Peyer's patch (tissue), 4 donors: ENCODE results near the gene MMP24.

Source experiments
- CTCF ChIP-seq, 6 experiments: fragments of 450-650 bp in 4 of 6; fragments of 200-600 bp in 2 of 6; sonication (generic) in 1 of 6; IDR thresholded peaks; one replicate each; pipeline ENCODE4 v1.5.1; 2017 to 2019; ENCODE audit warnings: antibody characterized with exemption in 6 of 6, mild to moderate bottlenecking in 3 of 6, moderate library complexity in 1 of 6
- POLR2A ChIP-seq, 2 donors: fragments of 450-650 bp; IDR thresholded peaks; one replicate each; pipeline ENCODE4 v1.5.1; 2017; ENCODE audit warnings: antibody characterized with exemption in 2 of 2, mild to moderate bottlenecking in 2 of 2, moderate library complexity in 2 of 2

GRCh38 chr20:35285806-35286076, 59.3 kb downstream of the MMP24 start:
- no peak for TF ChIP-seq CTCF (IDR thresholded peaks at IDR 0.05)
- no peak for TF ChIP-seq POLR2A (IDR thresholded peaks at IDR 0.05)
